SK-N-SH treated with all-trans-retinoic acid at 6 μM for 48 hours (cell line): ENCODE measurements around the gene RAB25.

Experiments used
- ATAC-seq: fragments of 200-7000 bp; cut with Tn5 transposase; 3 replicates; pipeline ENCODE4 v1.9.1; 2020; ENCODE audit warnings: mild to moderate bottlenecking, moderate library complexity
- ARNTL ChIP-seq: fragments of 450-650 bp; formaldehyde crosslinking; IDR thresholded peaks from 2 replicates; pipeline ENCODE4 v1.5.0; 2020; ENCODE audit warnings: low read depth, mild to moderate bottlenecking, moderate library complexity, borderline replicate concordance
- BACH2 ChIP-seq: fragments of 250-450 bp; sonication (Bioruptor Pico); IDR thresholded peaks from 2 replicates; pipeline ENCODE4 v1.9.0; 2021; ENCODE audit warnings: mild to moderate bottlenecking, borderline replicate concordance
- CREB5 ChIP-seq: fragments of 250-450 bp; sonication (Bioruptor Pico); IDR thresholded peaks from 2 replicates; pipeline ENCODE4 v1.5.1; 2020; ENCODE audit warnings: low read depth, mild to moderate bottlenecking, moderate library complexity
- CSDC2 ChIP-seq: fragments of 250-450 bp; sonication (Bioruptor Pico); IDR thresholded peaks from 2 replicates; pipeline ENCODE4 v1.5.0; 2020; ENCODE audit warnings: mild to moderate bottlenecking, moderate library complexity
- CSRNP3 ChIP-seq: fragments of 250-450 bp; sonication (Bioruptor Pico); IDR thresholded peaks from 2 replicates; pipeline ENCODE4 v1.5.1; 2021; ENCODE audit warnings: mild to moderate bottlenecking, moderate library complexity
- ESRRG ChIP-seq: fragments of 250-450 bp; sonication (Bioruptor Pico); IDR thresholded peaks from 2 replicates; pipeline ENCODE4 v1.6.1; 2021; ENCODE audit warnings: mild to moderate bottlenecking
- GLIS3 ChIP-seq: fragments of 250-450 bp; sonication (Bioruptor Pico); IDR thresholded peaks from 2 replicates; pipeline ENCODE4 v1.5.0; 2020; ENCODE audit warnings: mild to moderate bottlenecking, moderate library complexity
- ISL1 ChIP-seq: fragments of 250-450 bp; sonication (Bioruptor Pico); IDR thresholded peaks from 2 replicates; pipeline ENCODE4 v2.1.2; 2022; ENCODE audit warnings: mild to moderate bottlenecking, moderate library complexity
- OSR1 ChIP-seq: fragments of 250-450 bp; sonication (Bioruptor Pico); IDR thresholded peaks from 2 replicates; pipeline ENCODE4 v1.8.0; 2022; ENCODE audit warnings: moderate library complexity, mild to moderate bottlenecking, inconsistent platforms
- PPARA ChIP-seq: fragments of 250-450 bp; sonication (Bioruptor Pico); IDR thresholded peaks from 2 replicates; pipeline ENCODE4 v1.5.0; 2020; ENCODE audit warnings: mild to moderate bottlenecking, borderline replicate concordance
- RARB ChIP-seq: fragments of 250-450 bp; sonication (Bioruptor Pico); IDR thresholded peaks from 2 replicates; pipeline ENCODE4 v1.8.0; 2021; ENCODE audit warnings: mild to moderate bottlenecking, moderate library complexity
- TCF4 ChIP-seq: fragments of 250-450 bp; sonication (Bioruptor Pico); IDR thresholded peaks from 2 replicates; pipeline ENCODE4 v1.8.0; 2021; ENCODE audit warnings: mild to moderate bottlenecking, moderate library complexity, borderline replicate concordance
- TOX ChIP-seq: fragments of 250-450 bp; sonication (Bioruptor Pico); IDR thresholded peaks from 2 replicates; pipeline ENCODE4 v1.8.0; 2021; ENCODE audit warnings: mild to moderate bottlenecking, moderate library complexity, borderline replicate concordance
- ZC3H10 ChIP-seq: fragments of 250-450 bp; sonication (Bioruptor Pico); IDR thresholded peaks from 2 replicates; pipeline ENCODE4 v1.5.1; 2021; ENCODE audit warnings: mild to moderate bottlenecking, moderate library complexity
- ZFP3 ChIP-seq: fragments of 250-450 bp; sonication (Bioruptor Pico); IDR thresholded peaks from 2 replicates; pipeline ENCODE4 v1.5.0; 2020; ENCODE audit warnings: mild to moderate bottlenecking, moderate library complexity
- ZFP30 ChIP-seq: fragments of 450-650 bp; formaldehyde crosslinking; IDR thresholded peaks from 2 replicates; pipeline ENCODE4 v1.5.0; 2022; ENCODE audit warnings: mild to moderate bottlenecking, moderate library complexity
- ZNF565 ChIP-seq: fragments of 450-650 bp; formaldehyde crosslinking; conservative IDR thresholded peaks from 2 replicates; pipeline ENCODE4 v1.5.0; 2020; ENCODE audit warnings: low read depth, mild to moderate bottlenecking, moderate library complexity
- ZNF70 ChIP-seq: fragments of 450-650 bp; formaldehyde crosslinking; IDR thresholded peaks from 2 replicates; pipeline ENCODE4 v1.5.0; 2020; ENCODE audit warnings: mild to moderate bottlenecking, moderate library complexity
- ZNF8 ChIP-seq: fragments of 450-650 bp; formaldehyde crosslinking; IDR thresholded peaks from 2 replicates; pipeline ENCODE4 v1.5.0; 2020; ENCODE audit warnings: mild to moderate bottlenecking, moderate library complexity
- TF ChIP-seq, protein P1 (sequence below): fragments of 250-450 bp; sonication (Bioruptor Pico); IDR thresholded peaks from 2 replicates; pipeline ENCODE4 v1.8.0; 2020; ENCODE audit warnings: mild to moderate bottlenecking, moderate library complexity, borderline replicate concordance

Gene RAB25

GRCh38 chr1:156080863-156081179, 19.9 kb downstream of the RAB25 start:
- peak; percentile 17 for ATAC-seq
- TF ChIP-seq GLIS3 (CRISPR knock-in tag) (no peak), ARNTL (CRISPR knock-in tag) (no peak), ZNF565 (CRISPR knock-in tag) (no peak), CSDC2 (CRISPR knock-in tag) (no peak), OSR1 (CRISPR knock-in tag) (no peak), ZFP3 (CRISPR knock-in tag) (no peak), TOX (CRISPR knock-in tag) (no peak; the same call in 1 of the 2 replicates), PPARA (no peak), RARB (CRISPR knock-in tag) (no peak), ZFP30 (CRISPR knock-in tag) (no peak)

DNA sequence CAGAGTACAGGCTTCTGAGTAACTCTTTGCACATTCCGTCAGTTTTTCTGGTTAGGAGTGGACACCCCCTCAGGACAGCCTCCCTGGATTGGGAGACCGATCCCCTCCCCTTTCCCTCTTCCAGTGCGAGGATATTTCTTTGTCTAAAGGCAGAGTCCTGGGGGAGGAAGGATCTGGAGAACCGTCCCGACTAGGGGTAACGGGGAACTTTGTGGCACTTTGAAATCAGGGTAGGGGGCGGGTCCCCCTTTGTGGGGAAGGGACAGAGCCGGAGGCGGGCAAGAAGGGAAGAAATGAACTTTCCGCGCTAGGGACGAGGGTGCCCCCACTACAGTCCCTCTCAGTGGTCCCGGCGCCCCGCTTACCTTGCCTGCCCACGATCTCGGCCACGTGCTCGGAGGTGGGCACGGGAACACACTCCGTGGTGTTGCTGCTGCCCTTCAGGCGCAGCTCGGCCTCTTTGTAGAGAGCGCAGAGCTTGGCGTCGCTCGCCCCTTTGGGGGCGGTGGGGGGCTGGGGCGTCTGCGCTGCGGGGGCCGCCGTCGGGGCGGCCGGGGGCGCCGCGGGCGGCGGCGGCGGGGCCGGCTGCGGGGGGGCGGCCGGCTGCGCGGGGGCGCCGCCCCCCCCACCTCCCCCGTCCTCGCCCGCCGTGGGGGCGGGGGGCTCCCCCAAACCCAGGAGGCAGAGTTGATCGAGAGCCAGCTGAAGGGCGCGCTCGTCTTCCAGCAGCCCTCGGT, 20.4 kb downstream of the RAB25 start:
- ATAC-seq, result peak; percentile 10
- TF ChIP-seq GLIS3 (CRISPR knock-in tag) (no peak), BACH2 (CRISPR knock-in tag) (no peak), ZFP3 (CRISPR knock-in tag) (no peak), ARNTL (CRISPR knock-in tag) (no peak), TOX (CRISPR knock-in tag) (no peak), ZFP30 (CRISPR knock-in tag) (no peak), ESRRG (no peak), RARB (CRISPR knock-in tag) (no peak), ZC3H10 (CRISPR knock-in tag) (no peak), TCF4 (CRISPR knock-in tag) (no peak), ISL1 (CRISPR knock-in tag) (no peak), CREB5 (CRISPR knock-in tag) (no peak), ZNF8 (CRISPR knock-in tag) (no peak), OSR1 (CRISPR knock-in tag) (no peak), CSDC2 (CRISPR knock-in tag) (no peak), ZNF565 (CRISPR knock-in tag) (no peak), ZNF70 (CRISPR knock-in tag) (no peak)
- TF ChIP-seq, protein P1, sequence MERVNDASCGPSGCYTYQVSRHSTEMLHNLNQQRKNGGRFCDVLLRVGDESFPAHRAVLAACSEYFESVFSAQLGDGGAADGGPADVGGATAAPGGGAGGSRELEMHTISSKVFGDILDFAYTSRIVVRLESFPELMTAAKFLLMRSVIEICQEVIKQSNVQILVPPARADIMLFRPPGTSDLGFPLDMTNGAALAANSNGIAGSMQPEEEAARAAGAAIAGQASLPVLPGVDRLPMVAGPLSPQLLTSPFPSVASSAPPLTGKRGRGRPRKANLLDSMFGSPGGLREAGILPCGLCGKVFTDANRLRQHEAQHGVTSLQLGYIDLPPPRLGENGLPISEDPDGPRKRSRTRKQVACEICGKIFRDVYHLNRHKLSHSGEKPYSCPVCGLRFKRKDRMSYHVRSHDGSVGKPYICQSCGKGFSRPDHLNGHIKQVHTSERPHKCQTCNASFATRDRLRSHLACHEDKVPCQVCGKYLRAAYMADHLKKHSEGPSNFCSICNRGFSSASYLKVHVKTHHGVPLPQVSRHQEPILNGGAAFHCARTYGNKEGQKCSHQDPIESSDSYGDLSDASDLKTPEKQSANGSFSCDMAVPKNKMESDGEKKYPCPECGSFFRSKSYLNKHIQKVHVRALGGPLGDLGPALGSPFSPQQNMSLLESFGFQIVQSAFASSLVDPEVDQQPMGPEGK (CRISPR knock-in tag), result no peak

GRCh38 chr1:156081917-156082308, 21.0 kb downstream of the RAB25 start:
- ATAC-seq, result no peak
- no peak for TF ChIP-seq ZFP3 (CRISPR knock-in tag)
- TF ChIP-seq RARB (CRISPR knock-in tag), result no peak
- TF ChIP-seq PPARA, result no peak
- TF ChIP-seq OSR1 (CRISPR knock-in tag), result no peak
- TF ChIP-seq, protein P1 (CRISPR knock-in tag), result no peak
- TF ChIP-seq TCF4 (CRISPR knock-in tag), result no peak
- no peak for TF ChIP-seq BACH2 (CRISPR knock-in tag)
- no peak for TF ChIP-seq ZNF565 (CRISPR knock-in tag)
- TF ChIP-seq CSDC2 (CRISPR knock-in tag), result no peak
- no peak for TF ChIP-seq CSRNP3 (CRISPR knock-in tag)
